22Rv1 (cell line): Measurements from ENCODE around the gene ATG7.

Experiments
- H3K27ac ChIP-seq: fragments of 450-650 bp; 2 replicates; pipeline ENCODE4 v1.5.1; 2017
- ZFX ChIP-seq: fragments of 450-650 bp; IDR thresholded peaks from 2 replicates; pipeline ENCODE4 v1.6.1; 2017; ENCODE audit warnings: antibody characterized with exemption, borderline replicate concordance
- TF ChIP-seq, protein P1 (sequence below): fragments of 450-650 bp; IDR thresholded peaks from 2 replicates; pipeline ENCODE4 v1.5.1; 2017; ENCODE audit warnings: mild to moderate bottlenecking

The ATG7 gene

GRCh38 chr3:11555211-11555782, 283.1 kb downstream of the ATG7 start:
- H3K27ac ChIP-seq, result no peak overlapping the region
- TF ChIP-seq, protein P1, sequence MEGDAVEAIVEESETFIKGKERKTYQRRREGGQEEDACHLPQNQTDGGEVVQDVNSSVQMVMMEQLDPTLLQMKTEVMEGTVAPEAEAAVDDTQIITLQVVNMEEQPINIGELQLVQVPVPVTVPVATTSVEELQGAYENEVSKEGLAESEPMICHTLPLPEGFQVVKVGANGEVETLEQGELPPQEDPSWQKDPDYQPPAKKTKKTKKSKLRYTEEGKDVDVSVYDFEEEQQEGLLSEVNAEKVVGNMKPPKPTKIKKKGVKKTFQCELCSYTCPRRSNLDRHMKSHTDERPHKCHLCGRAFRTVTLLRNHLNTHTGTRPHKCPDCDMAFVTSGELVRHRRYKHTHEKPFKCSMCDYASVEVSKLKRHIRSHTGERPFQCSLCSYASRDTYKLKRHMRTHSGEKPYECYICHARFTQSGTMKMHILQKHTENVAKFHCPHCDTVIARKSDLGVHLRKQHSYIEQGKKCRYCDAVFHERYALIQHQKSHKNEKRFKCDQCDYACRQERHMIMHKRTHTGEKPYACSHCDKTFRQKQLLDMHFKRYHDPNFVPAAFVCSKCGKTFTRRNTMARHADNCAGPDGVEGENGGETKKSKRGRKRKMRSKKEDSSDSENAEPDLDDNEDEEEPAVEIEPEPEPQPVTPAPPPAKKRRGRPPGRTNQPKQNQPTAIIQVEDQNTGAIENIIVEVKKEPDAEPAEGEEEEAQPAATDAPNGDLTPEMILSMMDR, result no peak
- no peak for TF ChIP-seq ZFX

DNA sequence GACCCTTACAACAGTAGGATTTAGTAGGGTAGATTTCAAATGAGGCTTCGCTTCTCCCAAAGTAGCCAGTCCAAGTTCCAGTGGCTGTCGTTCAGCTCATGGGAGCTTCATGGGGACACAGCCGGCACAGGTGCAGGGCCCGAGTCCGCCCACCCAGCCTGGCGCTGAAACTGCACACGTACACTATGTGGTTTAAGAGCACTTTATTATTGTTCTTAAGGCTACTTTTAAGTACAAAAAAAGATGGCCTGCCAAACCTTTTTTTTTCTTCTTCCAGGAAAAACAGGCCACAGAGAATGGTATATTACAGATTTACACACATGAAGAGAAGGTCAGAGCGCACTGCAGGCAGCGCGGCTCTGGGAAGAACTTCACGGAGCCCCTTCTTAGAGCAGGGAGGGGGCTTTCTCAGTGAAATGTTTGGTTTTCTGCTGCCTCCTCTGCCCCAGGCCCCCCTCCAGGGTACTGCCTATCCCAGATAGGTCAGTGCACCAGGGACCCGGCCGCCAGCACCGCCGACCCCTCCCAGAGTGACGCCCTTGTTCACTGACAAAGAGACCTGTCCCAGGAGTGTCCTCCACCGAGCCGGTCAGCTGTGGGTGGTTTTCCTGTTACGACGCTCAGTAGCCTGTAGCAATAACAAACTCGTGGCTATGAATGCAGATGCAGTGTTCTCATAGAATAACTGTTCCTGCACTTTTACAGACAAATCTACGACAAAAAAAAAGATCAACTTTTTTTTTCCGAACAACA, 283.9 kb downstream of the ATG7 start:
- TF ChIP-seq ZFX, result no peak
- TF ChIP-seq, protein P1, result no peak
- no peak overlapping the region for H3K27ac ChIP-seq

DNA sequence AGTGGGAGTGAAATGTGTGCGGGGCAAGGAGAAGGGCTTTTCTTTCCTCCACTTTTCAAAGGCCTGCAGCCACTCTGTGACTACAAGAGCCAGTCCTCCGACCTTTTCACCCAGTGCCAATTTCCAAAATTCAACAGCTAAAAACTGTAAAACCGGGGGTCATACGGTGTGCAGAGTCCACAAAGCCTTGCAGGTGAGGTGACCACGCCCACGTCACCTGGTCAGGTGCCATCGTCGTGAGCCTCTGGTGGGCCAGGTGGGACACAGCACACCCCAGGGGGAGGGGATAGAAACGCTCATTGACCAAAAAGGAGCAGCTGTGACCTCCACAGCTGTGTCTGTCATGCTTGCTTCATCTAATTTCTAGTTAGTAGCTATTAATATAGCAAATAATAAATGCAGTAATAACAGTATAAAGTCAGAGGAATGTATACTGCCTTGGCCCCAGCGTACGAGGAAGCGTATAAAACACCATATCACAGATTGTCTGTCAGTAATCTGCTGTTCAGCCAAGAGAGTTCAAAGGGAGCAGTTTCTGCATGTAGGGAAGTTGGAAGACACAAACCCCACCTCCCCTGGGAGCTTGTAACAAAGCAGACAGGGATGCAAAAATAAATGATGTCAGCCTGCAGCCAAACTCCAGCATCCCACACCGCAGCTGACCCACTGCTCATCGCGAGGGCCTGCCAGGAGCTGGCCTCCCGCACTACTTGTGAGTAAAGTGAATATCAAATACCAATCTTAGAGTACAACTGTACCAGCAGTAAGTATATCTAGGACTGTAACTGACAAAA, 284.9 kb downstream of the ATG7 start:
- TF ChIP-seq, protein P1, result no peak
- no peak for TF ChIP-seq ZFX
- H3K27ac ChIP-seq, result no peak overlapping the region

GRCh38 chr3:11558002-11558401, 285.8 kb downstream of the ATG7 start:
- TF ChIP-seq, protein P1, result no peak
- no peak for TF ChIP-seq ZFX
- H3K27ac ChIP-seq, result no peak overlapping the region

DNA sequence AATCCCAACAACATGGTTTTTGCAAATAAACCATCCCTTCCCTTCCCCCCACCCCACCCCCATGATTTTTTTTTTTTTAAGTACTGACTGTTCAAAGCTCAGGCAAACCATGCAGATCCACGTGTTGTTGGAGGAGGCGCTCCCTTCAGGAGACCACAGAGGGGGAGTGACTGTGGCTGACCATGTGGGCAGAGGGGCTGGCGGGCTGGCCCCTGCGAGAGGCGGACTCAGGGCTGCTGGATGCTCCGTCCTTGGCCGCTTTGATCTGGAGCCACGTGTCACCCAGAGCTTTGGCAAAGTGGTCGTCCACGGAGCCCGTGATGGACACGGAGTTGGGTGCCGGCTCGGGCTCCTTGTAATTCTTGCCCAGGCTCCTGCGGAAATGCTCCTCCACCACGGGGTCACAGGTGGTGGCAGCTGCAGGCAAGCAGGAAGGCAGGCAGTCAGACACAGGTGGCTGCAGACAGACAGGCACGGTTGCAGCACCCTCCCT, 286.3 kb downstream of the ATG7 start:
- no peak for TF ChIP-seq ZFX
- TF ChIP-seq, protein P1, result no peak
- no peak overlapping the region for H3K27ac ChIP-seq

- no peak for TF ChIP-seq ZFX
- TF ChIP-seq, protein P1, result no peak
- no peak overlapping the region for H3K27ac ChIP-seq
These were observed 287.0 kb downstream of the ATG7 start for GRCh38 chr3:11558918-11559815.
